ENCODE measurements around the gene FAM89B.
"Not testable (repeated sequence)": the region's sequence is repeated elsewhere in the genome, so short reads cannot be mapped to it uniquely, and the experiment has no call there.

FAM89B gene

GRCh38 chr11:65558002-65558929 lies 14.1 kb upstream of the FAM89B start, which contains the start of gene LTBP3:
TSS of gene LTBP3 (minus strand) at chr11:65558359. CDS start at chr11:65557959, 400 bp downstream.
- DNase-seq, result peak; percentile 37

GRCh38 chr11:65558930-65559509 lies 13.3 kb upstream of the FAM89B start:
- DNase-seq, result no peak

GRCh38 chr11:65559535-65559934 lies 12.8 kb upstream of the FAM89B start:
- no peak for DNase-seq

- DNase-seq, result no peak
These were observed 12.3 kb upstream of the FAM89B start for GRCh38 chr11:65559951-65560537.

GRCh38 chr11:65560555-65561418 lies 11.6 kb upstream of the FAM89B start:
- no peak for DNase-seq

GRCh38 chr11:65562020-65562419 lies 10.3 kb upstream of the FAM89B start:
- no peak for DNase-seq

- DNase-seq, result no peak
These were observed 9.6 kb upstream of the FAM89B start for GRCh38 chr11:65562788-65563187.

GRCh38 chr11:65563601-65564000 lies 8.7 kb upstream of the FAM89B start:
- DNase-seq, result no peak

- DNase-seq, result not testable (repeated sequence)
These were observed 7.3 kb upstream of the FAM89B start for GRCh38 chr11:65564879-65565559.

GRCh38 chr11:65565624-65566453 lies 6.5 kb upstream of the FAM89B start:
- no peak for DNase-seq

GRCh38 chr11:65569164-65569972 lies 3.0 kb upstream of the FAM89B start:
- DNase-seq, result no peak

GRCh38 chr11:65569973-65570918 lies 2.1 kb upstream of the FAM89B start, which contains the start of gene ZNRD2:
TSS of gene ZNRD2 (plus strand) at chr11:65570477. CDS start at chr11:65570492, 15 bp downstream.
- DNase-seq, result peak; percentile 100

GRCh38 chr11:65571420-65571819 lies 918 bp upstream of the FAM89B start:
- no peak for DNase-seq

- no peak for DNase-seq
These were observed 398 bp upstream of the FAM89B start for GRCh38 chr11:65571940-65572339.

- DNase-seq, result no peak
These were observed 1.2 kb downstream of the FAM89B start for GRCh38 chr11:65573391-65574079.

- peak; percentile 98 for DNase-seq
These were observed 1.9 kb downstream of the FAM89B start for GRCh38 chr11:65574109-65574810.

- no peak for DNase-seq
These were observed 2.7 kb downstream of the FAM89B start for GRCh38 chr11:65574811-65575567.

Measured in KG1 (cell line).